CD4-positive, alpha-beta T cell treated with Interleukin-6 at 100 ng/mL for 8 hours (primary cell): Measurements from ENCODE around the gene MAGEA9.
"Not testable (repeated sequence)": the region's sequence is repeated elsewhere in the genome, so short reads cannot be mapped to it uniquely, and the experiment has no call there.

ENCODE experiments used
- DNase-seq: peaks from one replicate; pipeline ENCODE4 v3.0.0-alpha.2; 2020; ENCODE audit warnings: mixed read lengths, low spot score

Gene MAGEA9

GRCh38 chrX:149781727-149782126 is at the start of gene MAGEA9:
Gene MAGEA9 (plus strand): TSS chrX:149781930. CDS start chrX:149786211, 4,281 bp downstream.
- DNase-seq = not testable (repeated sequence)

GRCh38 chrX:149742269-149742668 is 39.5 kb upstream of the MAGEA9 start:
- DNase-seq = not testable (repeated sequence)

GRCh38 chrX:149746390-149747007 is 35.2 kb upstream of the MAGEA9 start:
- not testable (repeated sequence) for DNase-seq

- no peak for DNase-seq
Measured at GRCh38 chrX:149757206-149758067, 24.3 kb upstream of the MAGEA9 start.

- DNase-seq = no peak
Measured at GRCh38 chrX:149758068-149758714, 23.5 kb upstream of the MAGEA9 start.

- not testable (repeated sequence) for DNase-seq
Measured at GRCh38 chrX:149758715-149759078, 23.0 kb upstream of the MAGEA9 start.

- DNase-seq = no peak
Measured at GRCh38 chrX:149759824-149760223, 21.9 kb upstream of the MAGEA9 start.

- no peak for DNase-seq
Measured at GRCh38 chrX:149760965-149761364, 20.8 kb upstream of the MAGEA9 start.

GRCh38 chrX:149761858-149762674 is 19.7 kb upstream of the MAGEA9 start:
- DNase-seq = not testable (repeated sequence)

- DNase-seq = no peak
Measured at GRCh38 chrX:149762696-149763614, 18.8 kb upstream of the MAGEA9 start.

GRCh38 chrX:149770344-149770743 is 11.4 kb upstream of the MAGEA9 start:
- DNase-seq = not testable (repeated sequence)

GRCh38 chrX:149773026-149773425 is 8.7 kb upstream of the MAGEA9 start:
- not testable (repeated sequence) for DNase-seq

GRCh38 chrX:149773768-149774167 is 8.0 kb upstream of the MAGEA9 start, which contains the start of gene HSFX1:
Gene HSFX1 (plus strand): TSS chrX:149774068. CDS start chrX:149774682, 614 bp downstream.
- not testable (repeated sequence) for DNase-seq

GRCh38 chrX:149777999-149778398 is 3.7 kb upstream of the MAGEA9 start:
- DNase-seq = not testable (repeated sequence)

GRCh38 chrX:149795531-149795930 is 13.8 kb downstream of the MAGEA9 start:
- DNase-seq = not testable (repeated sequence)

GRCh38 chrX:149799095-149799714 is 17.5 kb downstream of the MAGEA9 start:
- no peak for DNase-seq

GRCh38 chrX:149799938-149800337 is 18.2 kb downstream of the MAGEA9 start:
- no peak for DNase-seq

GRCh38 chrX:149803458-149804062 is 21.8 kb downstream of the MAGEA9 start:
- DNase-seq = no peak

- no peak for DNase-seq
Measured at GRCh38 chrX:149804102-149804501, 22.4 kb downstream of the MAGEA9 start.
